Central memory CD8-positive, alpha-beta T cell (primary cell): ENCODE results near the gene SFR1.
"Not testable (repeated sequence)": the region's sequence is repeated elsewhere in the genome, so short reads cannot be mapped to it uniquely, and the experiment has no call there.

Source experiments
- ATAC-seq: fragments of 150-1000 bp; cut with Tn5 transposase; replicated peaks from 2 replicates; pipeline ENCODE4 v1.10.0; 2022; ENCODE audit warnings: mild to moderate bottlenecking, moderate FRiP score, moderate number of reproducible peaks; ENCODE audit not compliant: poor library complexity, severe bottlenecking; ENCODE audit errors: extremely low read depth
- DNase-seq, 2 donors: peaks; one replicate each; pipeline ENCODE4 v3.0.0; 2021; ENCODE audit warnings: low spot score in 2 of 2
- H3K27ac Mint-ChIP-seq: one replicate; pipeline ENCODE4 v1.8.0; 2022; ENCODE audit warnings: low read depth, mild to moderate bottlenecking, moderate library complexity, mixed read lengths
- H3K27me3 Mint-ChIP-seq: one replicate; pipeline ENCODE4 v1.8.0; 2022; ENCODE audit warnings: mixed read lengths
- H3K36me3 Mint-ChIP-seq: one replicate; pipeline ENCODE4 v1.8.0; 2022; ENCODE audit warnings: mild to moderate bottlenecking, moderate library complexity, mixed read lengths; ENCODE audit not compliant: insufficient read depth
- H3K4me1 Mint-ChIP-seq: one replicate; pipeline ENCODE4 v1.8.0; 2022; ENCODE audit warnings: mixed read lengths
- H3K4me3 Mint-ChIP-seq: one replicate; pipeline ENCODE4 v1.8.0; 2022; ENCODE audit warnings: mild to moderate bottlenecking, moderate library complexity, mixed read lengths
- H3K9me3 Mint-ChIP-seq: one replicate; pipeline ENCODE4 v1.8.0; 2022; ENCODE audit warnings: mixed read lengths

The SFR1 gene

GRCh38 chr10:104144931-104145330 is 23.0 kb downstream of the SFR1 start:
- DNase-seq (no peak), ATAC-seq (no peak)
- Mint-ChIP-seq H3K36me3 (no peaks in the 10 kb centered on the region), H3K4me3 (no peak overlapping the region), H3K9me3 (no peaks in the 10 kb centered on the region), H3K27me3 (peaks cover 48% of the 10 kb centered on the region), H3K27ac (no peak overlapping the region), H3K4me1 (no peaks in the 10 kb centered on the region)

- no peaks in the 10 kb centered on the region for H3K36me3 Mint-ChIP-seq
- ATAC-seq (no peak), DNase-seq (no peak)
- H3K4me3 Mint-ChIP-seq = no peak overlapping the region
- peaks cover 2% of the 10 kb centered on the region for H3K9me3 Mint-ChIP-seq
- H3K27ac Mint-ChIP-seq = no peak overlapping the region
- peaks cover 67% of the 10 kb centered on the region for H3K27me3 Mint-ChIP-seq
- H3K4me1 Mint-ChIP-seq = no peaks in the 10 kb centered on the region
Observed at GRCh38 chr10:104146882-104147281, 24.9 kb downstream of the SFR1 start.

GRCh38 chr10:104150139-104150538 is 28.2 kb downstream of the SFR1 start:
- DNase-seq (no peak), ATAC-seq (no peak)
- no peaks in the 10 kb centered on the region for H3K36me3 Mint-ChIP-seq
- H3K27me3 Mint-ChIP-seq = peaks cover 70% of the 10 kb centered on the region
- H3K4me3 Mint-ChIP-seq = no peak overlapping the region
- H3K27ac Mint-ChIP-seq = no peak overlapping the region
- H3K4me1 Mint-ChIP-seq = no peaks in the 10 kb centered on the region
- peaks cover 7% of the 10 kb centered on the region for H3K9me3 Mint-ChIP-seq

GRCh38 chr10:104151737-104152136 is 29.8 kb downstream of the SFR1 start:
- no peaks in the 10 kb centered on the region for H3K4me1 Mint-ChIP-seq
- no peak for DNase-seq
- peaks cover 7% of the 10 kb centered on the region for H3K9me3 Mint-ChIP-seq
- H3K4me3 Mint-ChIP-seq = no peak overlapping the region
- H3K27me3 Mint-ChIP-seq = peaks cover 69% of the 10 kb centered on the region
- ATAC-seq = no peak
- H3K36me3 Mint-ChIP-seq = no peaks in the 10 kb centered on the region
- no peak overlapping the region for H3K27ac Mint-ChIP-seq

- Mint-ChIP-seq H3K27me3 (peaks cover 59% of the 10 kb centered on the region), H3K4me3 (no peak overlapping the region), H3K36me3 (no peaks in the 10 kb centered on the region), H3K27ac (no peak overlapping the region), H3K4me1 (no peaks in the 10 kb centered on the region), H3K9me3 (peaks cover 7% of the 10 kb centered on the region)
- no peak for ATAC-seq
- DNase-seq = no peak
Observed at GRCh38 chr10:104155591-104155990, 33.6 kb downstream of the SFR1 start.

GRCh38 chr10:104170610-104171254 is 48.8 kb downstream of the SFR1 start:
- DNase-seq (no peak), ATAC-seq (peak; percentile 77)
- H3K27ac Mint-ChIP-seq = no peak overlapping the region
- peaks cover 3% of the 10 kb centered on the region for H3K36me3 Mint-ChIP-seq
- H3K27me3 Mint-ChIP-seq = peaks cover 64% of the 10 kb centered on the region
- H3K4me1 Mint-ChIP-seq = peaks cover 10% of the 10 kb centered on the region
- no peak overlapping the region for H3K4me3 Mint-ChIP-seq
- peaks cover 13% of the 10 kb centered on the region for H3K9me3 Mint-ChIP-seq

- H3K36me3 Mint-ChIP-seq, H3K27ac Mint-ChIP-seq, ATAC-seq, DNase-seq, H3K4me3 Mint-ChIP-seq: not testable (repeated sequence)
- Mint-ChIP-seq H3K9me3 (peaks cover 13% of the 10 kb centered on the region), H3K27me3 (peaks cover 31% of the 10 kb centered on the region), H3K4me1 (peaks cover 10% of the 10 kb centered on the region)
Observed at GRCh38 chr10:104174136-104174535, 52.2 kb downstream of the SFR1 start.
